OCI-LY1 (cell line): Measurements from ENCODE around the gene LRRC25.

ENCODE experiments used
- H2AFZ ChIP-seq: fragments of 200-600 bp; sonication (generic), shearing (Covaris generic); 2 replicates; pipeline ENCODE4 v1.6.0; 2014; ENCODE audit warnings: antibody characterized with exemption, mild to moderate bottlenecking, low read length
- H3F3A ChIP-seq: fragments of 200-600 bp; sonication (generic), shearing (Covaris generic); 2 replicates; pipeline ENCODE4 v1.6.0; 2014; ENCODE audit warnings: mild to moderate bottlenecking, antibody characterized with exemption, low read length, moderate library complexity; ENCODE audit not compliant: insufficient read depth
- H3K27ac ChIP-seq: fragments of 200-600 bp; sonication (generic); 2 replicates; pipeline ENCODE4 v1.5.1; 2014; ENCODE audit warnings: low read length, mixed run types, mild to moderate bottlenecking, low read depth; ENCODE audit not compliant: poor library complexity, severe bottlenecking
- H3K27me3 ChIP-seq: fragments of 200-600 bp; sonication (generic); 2 replicates; pipeline ENCODE4 v1.6.0; 2014; ENCODE audit warnings: antibody characterized with exemption, mild to moderate bottlenecking, low read length, moderate library complexity; ENCODE audit not compliant: insufficient read depth
- H3K36me3 ChIP-seq: fragments of 200-600 bp; sonication (generic); 2 replicates; pipeline ENCODE4 v1.6.1; 2014; ENCODE audit warnings: mild to moderate bottlenecking, antibody characterized with exemption, low read length, moderate library complexity, mixed read lengths; ENCODE audit not compliant: insufficient read depth
- H3K4me1 ChIP-seq: fragments of 200-600 bp; sonication (generic); 2 replicates; pipeline ENCODE4 v1.5.1; 2014; ENCODE audit warnings: mild to moderate bottlenecking, low read length, moderate library complexity; ENCODE audit not compliant: insufficient read depth, severe bottlenecking
- H3K4me2 ChIP-seq: fragments of 200-600 bp; sonication (generic), shearing (Covaris generic); 2 replicates; pipeline ENCODE4 v1.6.1; 2014; ENCODE audit warnings: low read length
- H3K4me3 ChIP-seq: fragments of 200-600 bp; sonication (generic); 2 replicates; pipeline ENCODE4 v1.5.1; 2014; ENCODE audit warnings: low read length, low read depth, mild to moderate bottlenecking, mixed read lengths; ENCODE audit not compliant: poor library complexity, severe bottlenecking
- H3K79me2 ChIP-seq: fragments of 200-600 bp; shearing (Covaris generic); 2 replicates; pipeline ENCODE4 v1.6.1; 2016; ENCODE audit warnings: mixed run types, low read length, mixed read lengths; ENCODE audit not compliant: insufficient read depth
- H3K9ac ChIP-seq: fragments of 200-600 bp; sonication (generic), shearing (Covaris generic); 2 replicates; pipeline ENCODE4 v1.6.1; 2014; ENCODE audit warnings: mild to moderate bottlenecking, low read length, mixed read lengths
- H3K9me2 ChIP-seq: fragments of 200-600 bp; sonication (generic), shearing (Covaris generic); 2 replicates; pipeline ENCODE4 v1.6.1; 2014; ENCODE audit warnings: low read depth, mild to moderate bottlenecking, low read length, mixed read lengths
- H3K9me3 ChIP-seq: fragments of 200-600 bp; shearing (Covaris generic); 2 replicates; pipeline ENCODE4 v1.6.1; 2014; ENCODE audit warnings: low read length, mixed read lengths
- H4K20me1 ChIP-seq: fragments of 200-600 bp; sonication (generic), shearing (Covaris generic); 2 replicates; pipeline ENCODE4 v1.6.0; 2016; ENCODE audit warnings: mild to moderate bottlenecking, low read length; ENCODE audit not compliant: insufficient read depth
- EZH2 ChIP-seq: fragments of 200-600 bp; sonication (generic), shearing (Covaris generic); IDR thresholded peaks from 2 replicates; pipeline ENCODE4 v1.8.0; 2017; ENCODE audit warnings: borderline replicate concordance, mixed run types, mild to moderate bottlenecking, antibody characterized with exemption, low read length, moderate library complexity, mixed read lengths
- TF ChIP-seq, protein P1 (sequence below): fragments of 200-600 bp; sonication (generic), shearing (Covaris generic); IDR thresholded peaks from 2 replicates; pipeline ENCODE4 v1.5.1; 2017; ENCODE audit warnings: mild to moderate bottlenecking, antibody characterized with exemption, low read length, moderate library complexity, mixed read lengths

Gene LRRC25

DNA sequence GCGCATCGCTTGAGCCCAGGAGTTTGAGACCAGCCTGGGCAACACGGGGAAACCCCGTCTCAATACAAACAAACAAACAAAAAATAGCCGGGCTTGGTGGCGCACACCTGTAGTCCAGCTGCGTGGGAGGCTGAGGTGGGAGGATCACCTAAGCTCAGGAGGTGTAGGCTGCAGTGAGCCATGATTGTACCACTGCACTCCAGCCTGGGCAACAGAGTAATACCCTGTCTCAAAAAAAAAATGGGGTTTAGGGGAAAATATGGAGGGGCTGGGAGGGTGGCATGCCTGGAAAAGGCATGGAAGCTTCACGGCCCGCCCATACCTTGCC lies 42.5 kb upstream of the LRRC25 start:
- Histone ChIP-seq H3K27ac (no peak overlapping the region), H4K20me1 (no peaks in the 10 kb centered on the region), H3K27me3 (no peaks in the 10 kb centered on the region), H3K4me3 (no peak overlapping the region), H3K9me2 (no peaks in the 10 kb centered on the region), H3K9ac (no peak overlapping the region), H3F3A (0 out of 2 replicates have a peak, but pooled peaks cover 4% of the 10 kb centered on the region), H3K4me1 (peaks cover 20% of the 10 kb centered on the region), H3K9me3 (no peaks in the 10 kb centered on the region), H3K79me2 (no peaks in the 10 kb centered on the region), H3K36me3 (peaks cover 15% of the 10 kb centered on the region; the same call in 1 of the 2 replicates), H2AFZ (no peak overlapping the region), H3K4me2 (no peak overlapping the region)
- TF ChIP-seq, protein P1, sequence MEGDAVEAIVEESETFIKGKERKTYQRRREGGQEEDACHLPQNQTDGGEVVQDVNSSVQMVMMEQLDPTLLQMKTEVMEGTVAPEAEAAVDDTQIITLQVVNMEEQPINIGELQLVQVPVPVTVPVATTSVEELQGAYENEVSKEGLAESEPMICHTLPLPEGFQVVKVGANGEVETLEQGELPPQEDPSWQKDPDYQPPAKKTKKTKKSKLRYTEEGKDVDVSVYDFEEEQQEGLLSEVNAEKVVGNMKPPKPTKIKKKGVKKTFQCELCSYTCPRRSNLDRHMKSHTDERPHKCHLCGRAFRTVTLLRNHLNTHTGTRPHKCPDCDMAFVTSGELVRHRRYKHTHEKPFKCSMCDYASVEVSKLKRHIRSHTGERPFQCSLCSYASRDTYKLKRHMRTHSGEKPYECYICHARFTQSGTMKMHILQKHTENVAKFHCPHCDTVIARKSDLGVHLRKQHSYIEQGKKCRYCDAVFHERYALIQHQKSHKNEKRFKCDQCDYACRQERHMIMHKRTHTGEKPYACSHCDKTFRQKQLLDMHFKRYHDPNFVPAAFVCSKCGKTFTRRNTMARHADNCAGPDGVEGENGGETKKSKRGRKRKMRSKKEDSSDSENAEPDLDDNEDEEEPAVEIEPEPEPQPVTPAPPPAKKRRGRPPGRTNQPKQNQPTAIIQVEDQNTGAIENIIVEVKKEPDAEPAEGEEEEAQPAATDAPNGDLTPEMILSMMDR: no peak
- TF ChIP-seq EZH2: no peak

DNA sequence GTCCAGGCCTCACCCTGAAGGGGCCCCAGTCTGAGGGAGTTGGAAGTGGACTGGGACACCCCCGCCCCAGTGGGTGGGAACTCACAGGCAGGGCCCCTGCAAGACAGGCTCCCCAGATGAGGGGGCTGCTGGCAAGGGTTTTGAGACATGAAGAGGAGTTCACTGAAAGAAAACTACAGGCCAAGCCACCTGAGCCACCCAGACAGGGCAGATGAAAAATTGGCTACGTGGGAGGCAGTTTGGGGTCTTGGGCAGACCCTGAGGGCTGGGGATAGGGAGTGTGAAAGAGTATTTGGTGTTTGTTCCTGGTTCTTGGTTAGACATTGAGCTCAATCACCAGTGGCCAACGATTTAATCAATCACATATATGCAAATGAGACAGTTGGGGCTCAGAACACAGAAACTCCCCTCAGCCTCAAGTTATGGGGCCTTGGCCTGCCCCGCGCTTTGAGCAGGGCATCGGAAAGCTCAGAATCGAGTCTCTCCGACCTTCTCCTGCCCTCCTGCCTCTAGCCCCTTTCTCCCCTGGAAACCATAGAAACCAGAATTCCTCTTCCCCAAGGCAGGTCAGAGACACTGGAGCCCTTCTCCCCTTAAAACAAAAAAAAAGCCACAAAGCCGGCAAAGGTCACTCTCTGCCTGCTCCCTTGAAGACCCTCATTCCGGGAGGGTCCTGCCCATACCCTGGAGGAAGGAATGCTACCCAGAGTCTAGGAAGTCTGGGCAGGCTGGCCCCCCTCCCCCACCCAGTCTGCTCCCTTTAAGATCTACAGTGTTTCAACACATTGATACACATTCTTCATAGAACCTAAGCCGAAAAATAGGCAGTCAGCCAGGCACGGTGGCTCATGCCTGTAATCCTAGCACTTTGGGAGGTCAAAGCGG lies 41.8 kb upstream of the LRRC25 start:
- H3K4me3 ChIP-seq: no peak overlapping the region
- no peak overlapping the region for H2AFZ ChIP-seq
- no peaks in the 10 kb centered on the region for H4K20me1 ChIP-seq
- H3K27ac ChIP-seq: peak overlapping the region; percentile 33
- no peak overlapping the region for H3K4me2 ChIP-seq
- H3K4me1 ChIP-seq: peaks cover 20% of the 10 kb centered on the region
- no peaks in the 10 kb centered on the region for H3K79me2 ChIP-seq
- H3K9me3 ChIP-seq: no peaks in the 10 kb centered on the region
- H3K27me3 ChIP-seq: no peaks in the 10 kb centered on the region
- peaks cover 9% of the 10 kb centered on the region; the same call in 1 of the 2 replicates for H3K36me3 ChIP-seq
- H3K9me2 ChIP-seq: no peaks in the 10 kb centered on the region
- H3K9ac ChIP-seq: no peak overlapping the region
- H3F3A ChIP-seq: 0 out of 2 replicates have a peak, but pooled peaks cover 4% of the 10 kb centered on the region
- TF ChIP-seq, protein P1: no peak
- no peak for TF ChIP-seq EZH2

DNA sequence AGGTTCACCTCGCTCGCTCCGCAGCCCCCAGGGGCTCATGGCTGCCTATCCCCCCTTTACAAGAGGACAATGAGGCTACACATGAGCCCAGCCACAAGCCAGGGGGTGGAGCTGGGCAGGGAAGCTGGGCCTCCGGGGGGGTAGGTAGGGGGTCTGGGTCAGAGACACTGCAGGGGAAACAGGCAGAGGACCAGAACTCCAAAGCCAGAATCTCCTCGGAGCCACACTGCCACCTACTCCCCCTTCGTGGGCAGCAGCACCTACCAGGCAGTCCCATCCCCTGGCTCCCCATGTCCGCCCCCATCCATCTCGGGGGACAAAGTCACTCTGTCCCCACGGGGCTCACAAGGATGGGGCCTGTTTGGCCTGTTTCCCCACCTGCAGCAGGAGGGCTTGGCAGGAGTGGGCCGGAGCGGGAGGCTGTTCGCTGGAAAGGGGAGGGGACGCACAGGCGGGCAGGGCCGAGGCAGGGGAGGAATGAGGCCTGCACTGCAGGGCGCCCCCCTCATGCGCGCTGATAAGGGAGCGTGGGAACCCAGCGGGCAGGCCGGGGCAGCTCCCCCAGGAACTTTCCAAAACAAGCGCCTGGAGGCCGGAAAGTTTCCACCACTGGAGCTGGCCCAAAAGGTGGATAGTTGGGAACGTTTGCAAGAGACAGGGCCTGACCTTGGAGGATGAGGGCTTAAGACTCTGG lies 41.1 kb upstream of the LRRC25 start:
- Histone ChIP-seq H3K27me3 (no peaks in the 10 kb centered on the region), H3K9ac (no peak overlapping the region), H2AFZ (no peak overlapping the region), H3K27ac (peak overlapping the region; percentile 33), H3K4me3 (peak overlapping the region; percentile 56), H3F3A (0 out of 2 replicates have a peak, but pooled peaks cover 4% of the 10 kb centered on the region), H4K20me1 (no peaks in the 10 kb centered on the region), H3K9me3 (no peaks in the 10 kb centered on the region), H3K4me2 (0 out of 2 replicates have a peak overlapping the region, but pooled peaks have one; percentile 62), H3K79me2 (no peaks in the 10 kb centered on the region), H3K9me2 (no peaks in the 10 kb centered on the region), H3K36me3 (peaks cover under 1% of the 10 kb centered on the region; the same call in 1 of the 2 replicates), H3K4me1 (peaks cover 20% of the 10 kb centered on the region)
- no peak for TF ChIP-seq EZH2
- TF ChIP-seq, protein P1: no peak
